ENCODE results near the gene TIGD4. TPM values are rescaled to one million over a fixed set of nuclear protein-coding genes. Genes with fewer than 3 reads are reported as not detected.

TIGD4 gene
- total and polyA plus RNA-seq, 5 donors: 0.07 to 0.37 (median 0.17) TPM

GRCh38 chr4:152735906-152736305, 43.6 kb downstream of the TIGD4 start:
- WGBS: 52% methylated on average over 3 of the region's 3 CpGs
- Histone ChIP-seq H3K4me1 (ENCODE audit: control insufficient read depth, insufficient read depth, low read length) (no peaks in the 10 kb centered on the region), H3K9me3 (ENCODE audit: control insufficient read depth, low read length) (no peaks in the 10 kb centered on the region), H3K27me3 (ENCODE audit: control insufficient read depth, insufficient read depth) (no peaks in the 10 kb centered on the region), H3K4me3 (ENCODE audit: low read length) (no peak overlapping the region), H3K27ac (ENCODE audit: low read length) (no peak overlapping the region)
- no peak for DNase-seq
- intact Hi-C loops (cut with DNase I): loop anchor here in 3 of 4 donors (2.0 to 10.0 kb wide), 3 partner anchors 231 to 235 kb away; no protein-coding TSS in a partner anchor
- no peak for ATAC-seq

- 17% methylated on average over 2 of the region's 2 CpGs for WGBS
- Histone ChIP-seq H3K4me1 (ENCODE audit: control insufficient read depth, insufficient read depth, low read length) (no peaks in the 10 kb centered on the region), H3K27ac (ENCODE audit: low read length) (no peak overlapping the region)
Observed at GRCh38 chr4:152735396-152735859, 44.1 kb downstream of the TIGD4 start.

GRCh38 chr4:152734699-152735050, 44.9 kb downstream of the TIGD4 start:
- intact Hi-C loops (cut with DNase I): loop anchor here in 3 of 4 donors (2.0 to 10.0 kb wide), 4 partner anchors 92 to 234 kb away; no protein-coding TSS in a partner anchor
- Histone ChIP-seq H3K27ac (ENCODE audit: low read length) (no peak overlapping the region), H3K9me3 (ENCODE audit: control insufficient read depth, low read length) (no peaks in the 10 kb centered on the region), H3K27me3 (ENCODE audit: control insufficient read depth, insufficient read depth) (no peaks in the 10 kb centered on the region), H3K4me3 (ENCODE audit: low read length) (no peak overlapping the region), H3K4me1 (ENCODE audit: control insufficient read depth, insufficient read depth, low read length) (no peaks in the 10 kb centered on the region)
- DNase-seq (no peak), ATAC-seq (no peak)
- WGBS: 63% methylated on average over 3 of the region's 3 CpGs

More at GRCh38 chr4:152735396-152735859, 44.1 kb downstream of the TIGD4 start:
- no peaks in the 10 kb centered on the region for H3K9me3 ChIP-seq (ENCODE audit: control insufficient read depth, low read length)
- no peak overlapping the region for H3K4me3 ChIP-seq (ENCODE audit: low read length)
- intact Hi-C loops (cut with DNase I): loop anchor here in 3 of 4 donors (2.0 to 10.0 kb wide), 3 partner anchors 231 to 235 kb away; no protein-coding TSS in a partner anchor
- no peak for DNase-seq
- H3K27me3 ChIP-seq (ENCODE audit: control insufficient read depth, insufficient read depth): no peaks in the 10 kb centered on the region
- no peak for ATAC-seq

- 77% methylated on average over 5 of the region's 5 CpGs for WGBS
- H3K4me1 ChIP-seq (ENCODE audit: control insufficient read depth, insufficient read depth, low read length): no peaks in the 10 kb centered on the region
- intact Hi-C loops (cut with DNase I): loop anchor here in 2 of 4 donors (2.0 to 10.0 kb wide), 3 partner anchors 92 to 233 kb away; no protein-coding TSS in a partner anchor
- no peaks in the 10 kb centered on the region for H3K27me3 ChIP-seq (ENCODE audit: control insufficient read depth, insufficient read depth)
- ATAC-seq (no peak), DNase-seq (no peak)
- H3K9me3 ChIP-seq (ENCODE audit: control insufficient read depth, low read length): no peaks in the 10 kb centered on the region
- no peak overlapping the region for H3K4me3 ChIP-seq (ENCODE audit: low read length)
- H3K27ac ChIP-seq (ENCODE audit: low read length): no peak overlapping the region
Observed at GRCh38 chr4:152734015-152734698, 45.4 kb downstream of the TIGD4 start.

GRCh38 chr4:152731997-152732396, 47.5 kb downstream of the TIGD4 start:
- 91% methylated on average over 2 of the region's 2 CpGs for WGBS
- no peak for ATAC-seq
- Histone ChIP-seq H3K9me3 (ENCODE audit: control insufficient read depth, low read length) (no peaks in the 10 kb centered on the region), H3K27me3 (ENCODE audit: control insufficient read depth, insufficient read depth) (no peaks in the 10 kb centered on the region), H3K4me3 (ENCODE audit: low read length) (no peak overlapping the region), H3K4me1 (ENCODE audit: control insufficient read depth, insufficient read depth, low read length) (no peaks in the 10 kb centered on the region), H3K27ac (ENCODE audit: low read length) (no peak overlapping the region)
- intact Hi-C loops (cut with DNase I): loop anchor here in 2 of 4 donors (5.0 to 10.0 kb wide), 2 partner anchors 90 to 227 kb away; no protein-coding TSS in a partner anchor
- DNase-seq: no peak

GRCh38 chr4:152729466-152729865, 50.1 kb downstream of the TIGD4 start:
- no peaks in the 10 kb centered on the region for H3K4me1 ChIP-seq (ENCODE audit: control insufficient read depth, insufficient read depth, low read length)
- H3K27me3 ChIP-seq (ENCODE audit: control insufficient read depth, insufficient read depth): no peaks in the 10 kb centered on the region
- H3K4me3 ChIP-seq (ENCODE audit: low read length): no peak overlapping the region
- DNase-seq: no peak
- H3K27ac ChIP-seq (ENCODE audit: low read length): no peak overlapping the region
- no peaks in the 10 kb centered on the region for H3K9me3 ChIP-seq (ENCODE audit: control insufficient read depth, low read length)
- intact Hi-C loops (cut with DNase I): no loop called here
- 36% methylated on average over 2 of the region's 2 CpGs for WGBS
- ATAC-seq: no peak

GRCh38 chr4:152728343-152728742, 51.2 kb downstream of the TIGD4 start:
- no peaks in the 10 kb centered on the region for H3K27me3 ChIP-seq (ENCODE audit: control insufficient read depth, insufficient read depth)
- no peaks in the 10 kb centered on the region for H3K4me1 ChIP-seq (ENCODE audit: control insufficient read depth, insufficient read depth, low read length)
- no peak overlapping the region for H3K27ac ChIP-seq (ENCODE audit: low read length)
- no peak for DNase-seq
- H3K4me3 ChIP-seq (ENCODE audit: low read length): no peak overlapping the region
- H3K9me3 ChIP-seq (ENCODE audit: control insufficient read depth, low read length): no peaks in the 10 kb centered on the region
- intact Hi-C loops (cut with DNase I): no loop called here
- 88% methylated on average over 1 of the region's 1 CpG for WGBS
- no peak for ATAC-seq

GRCh38 chr4:152727784-152728183, 51.7 kb downstream of the TIGD4 start:
- Histone ChIP-seq H3K4me3 (ENCODE audit: low read length) (no peak overlapping the region), H3K27me3 (ENCODE audit: control insufficient read depth, insufficient read depth) (no peaks in the 10 kb centered on the region), H3K9me3 (ENCODE audit: control insufficient read depth, low read length) (no peaks in the 10 kb centered on the region), H3K4me1 (ENCODE audit: control insufficient read depth, insufficient read depth, low read length) (no peaks in the 10 kb centered on the region), H3K27ac (ENCODE audit: low read length) (no peak overlapping the region)
- DNase-seq: no peak
- ATAC-seq: no peak
- WGBS: 42% methylated on average over 1 of the region's 1 CpG
- intact Hi-C loops (cut with DNase I): no loop called here

GRCh38 chr4:152724494-152724893, 55.0 kb downstream of the TIGD4 start:
- no peak overlapping the region for H3K4me3 ChIP-seq (ENCODE audit: low read length)
- H3K4me1 ChIP-seq (ENCODE audit: control insufficient read depth, insufficient read depth, low read length): no peaks in the 10 kb centered on the region
- WGBS: 74% methylated on average over 5 of the region's 5 CpGs
- intact Hi-C loops (cut with DNase I): no loop called here
- ATAC-seq (no peak), DNase-seq (no peak)
- H3K9me3 ChIP-seq (ENCODE audit: control insufficient read depth, low read length): no peaks in the 10 kb centered on the region
- no peaks in the 10 kb centered on the region for H3K27me3 ChIP-seq (ENCODE audit: control insufficient read depth, insufficient read depth)
- H3K27ac ChIP-seq (ENCODE audit: low read length): no peak overlapping the region

- intact Hi-C loops (cut with DNase I): no loop called here
- no peak overlapping the region for H3K27ac ChIP-seq (ENCODE audit: low read length)
- H3K4me1 ChIP-seq (ENCODE audit: control insufficient read depth, insufficient read depth, low read length): no peaks in the 10 kb centered on the region
- DNase-seq (no peak), ATAC-seq (no peak)
- 62% methylated on average over 3 of the region's 3 CpGs for WGBS
- H3K27me3 ChIP-seq (ENCODE audit: control insufficient read depth, insufficient read depth): no peaks in the 10 kb centered on the region
- no peaks in the 10 kb centered on the region for H3K9me3 ChIP-seq (ENCODE audit: control insufficient read depth, low read length)
- no peak overlapping the region for H3K4me3 ChIP-seq (ENCODE audit: low read length)
Observed at GRCh38 chr4:152723236-152723635, 56.3 kb downstream of the TIGD4 start.

- DNase-seq: no peak
- no peak for ATAC-seq
- no peaks in the 10 kb centered on the region for H3K9me3 ChIP-seq (ENCODE audit: control insufficient read depth, low read length)
- H3K27me3 ChIP-seq (ENCODE audit: control insufficient read depth, insufficient read depth): no peaks in the 10 kb centered on the region
- H3K27ac ChIP-seq (ENCODE audit: low read length): no peak overlapping the region
- H3K4me1 ChIP-seq (ENCODE audit: control insufficient read depth, insufficient read depth, low read length): no peaks in the 10 kb centered on the region
- whole genome bisulfite sequencing: 80% methylated on average over 24 of the region's 24 CpGs
- intact Hi-C loops (cut with DNase I): no loop called here
- no peak overlapping the region for H3K4me3 ChIP-seq (ENCODE audit: low read length)
Observed at GRCh38 chr4:152719801-152720556, 59.6 kb downstream of the TIGD4 start.

All from right cardiac atrium (tissue), 5 donors.